ENCODE results near the gene USP44.

DNA sequence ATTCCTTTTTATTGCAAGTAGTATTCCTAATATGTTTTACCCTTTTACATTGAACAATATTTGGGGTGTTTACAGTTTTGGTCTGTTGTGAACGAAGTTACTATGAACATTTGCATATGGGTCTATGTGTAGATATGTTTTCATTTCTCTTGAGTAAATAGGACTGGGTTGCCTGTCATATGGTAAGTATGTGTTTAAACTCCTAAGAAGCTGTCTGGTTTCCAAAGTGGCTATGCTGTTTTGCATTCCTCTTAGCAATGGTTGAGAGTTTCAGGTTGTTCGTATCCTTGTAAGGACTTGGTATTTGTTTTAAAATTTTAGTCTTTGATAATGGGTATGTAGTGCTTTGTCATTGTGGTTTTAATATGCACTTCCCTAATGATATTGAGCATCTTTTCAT lies 71.0 kb downstream of the USP44 start:
- TF ChIP-seq, protein P1, sequence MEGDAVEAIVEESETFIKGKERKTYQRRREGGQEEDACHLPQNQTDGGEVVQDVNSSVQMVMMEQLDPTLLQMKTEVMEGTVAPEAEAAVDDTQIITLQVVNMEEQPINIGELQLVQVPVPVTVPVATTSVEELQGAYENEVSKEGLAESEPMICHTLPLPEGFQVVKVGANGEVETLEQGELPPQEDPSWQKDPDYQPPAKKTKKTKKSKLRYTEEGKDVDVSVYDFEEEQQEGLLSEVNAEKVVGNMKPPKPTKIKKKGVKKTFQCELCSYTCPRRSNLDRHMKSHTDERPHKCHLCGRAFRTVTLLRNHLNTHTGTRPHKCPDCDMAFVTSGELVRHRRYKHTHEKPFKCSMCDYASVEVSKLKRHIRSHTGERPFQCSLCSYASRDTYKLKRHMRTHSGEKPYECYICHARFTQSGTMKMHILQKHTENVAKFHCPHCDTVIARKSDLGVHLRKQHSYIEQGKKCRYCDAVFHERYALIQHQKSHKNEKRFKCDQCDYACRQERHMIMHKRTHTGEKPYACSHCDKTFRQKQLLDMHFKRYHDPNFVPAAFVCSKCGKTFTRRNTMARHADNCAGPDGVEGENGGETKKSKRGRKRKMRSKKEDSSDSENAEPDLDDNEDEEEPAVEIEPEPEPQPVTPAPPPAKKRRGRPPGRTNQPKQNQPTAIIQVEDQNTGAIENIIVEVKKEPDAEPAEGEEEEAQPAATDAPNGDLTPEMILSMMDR (IDR thresholded peaks at IDR 0.05), result no peak
- TF ChIP-seq POLR2AphosphoS5 (IDR thresholded peaks at IDR 0.05), result no peak
- TF ChIP-seq POLR2A (IDR thresholded peaks at IDR 0.05; ENCODE audit: low read depth), result no peak

All from esophagus muscularis mucosa (tissue), 3 donors.